ENCODE results near the gene PLCH1. TPM values are rescaled to one million over a fixed set of nuclear protein-coding genes. Genes with fewer than 3 reads are reported as not detected.

The PLCH1 gene
- total and polyA plus RNA-seq, 10 of the 15 experiments (the other 5 are each of a cell fraction or from before 2014, with no cell fraction given): 0.03 to 0.22 (median 0.04) TPM; not detected in 5

DNA sequence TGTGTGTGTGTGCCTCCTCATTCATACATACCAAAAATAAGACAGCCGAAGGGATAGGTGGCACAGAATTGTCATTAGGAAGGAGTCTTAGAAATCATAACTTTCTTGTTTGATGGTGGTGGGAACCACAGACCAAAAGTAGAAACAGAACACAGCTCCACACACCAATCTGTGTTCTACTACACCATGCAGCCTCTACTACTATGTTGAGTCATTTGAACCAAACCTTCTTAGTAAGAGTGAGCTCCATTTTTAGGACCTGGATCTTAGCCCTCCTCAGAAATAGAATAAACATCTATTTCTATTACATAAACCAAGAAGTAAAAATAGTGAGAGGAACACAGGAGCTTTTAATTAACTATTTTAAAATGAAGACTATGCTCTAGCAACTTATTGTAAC lies 27.9 kb upstream of the PLCH1 start:
- Histone ChIP-seq H3K27ac (ENCODE audit: control insufficient read depth, insufficient read depth) (no peak overlapping the region), H3K36me3 (ENCODE audit: control insufficient read depth in 2 of 2, insufficient read depth in 2 of 2, low read length in 1 of 2) (no peaks in the 10 kb centered on the region), H3K9me3 (replicated peaks; ENCODE audit: control insufficient read depth, insufficient read depth, low read length) (no peaks in the 10 kb centered on the region; the same call in 2 of the 3 replicates), H4K20me1 (ENCODE audit: control insufficient read depth, insufficient read depth) (no peaks in the 10 kb centered on the region), H3K27me3 (replicated peaks in 1 of 2; ENCODE audit: control insufficient read depth in 2 of 2, insufficient read depth in 2 of 2, low read length in 1 of 2) (no peaks in the 10 kb centered on the region), H3K9ac (ENCODE audit: control insufficient read depth, insufficient read depth, low read length) (no peak overlapping the region), H3K4me3 (no peak overlapping the region), H3K79me2 (ENCODE audit: control insufficient read depth, insufficient read depth, low read length) (no peaks in the 10 kb centered on the region), H3K4me1 (ENCODE audit: control insufficient read depth, insufficient read depth, low read length) (no peaks in the 10 kb centered on the region), H2AFZ (ENCODE audit: control insufficient read depth, low read depth, low read length) (no peak overlapping the region), H3K4me2 (ENCODE audit: control insufficient read depth, insufficient read depth) (no peak overlapping the region)
- DNase-seq (ENCODE audit: low read depth, low spot score): no peak
- intact Hi-C loops (cut with micrococcal nuclease; ENCODE audit: unreplicated experiment) (no loop called here), in situ Hi-C loops (cut with MboI) (no loop called here)
- ChIA-PET SMC1A (ENCODE audit: uncharacterized antibody, unreplicated experiment) (interaction anchor here (1.3 kb wide), 1 partner anchor 11 kb away, joined by 3 read pairs; no protein-coding TSS in a partner anchor), POLR2A (no interaction called here), RAD21 (ENCODE audit: unreplicated experiment) (no interaction called here), CTCF (interaction anchor here (3.3 kb wide), 1 partner anchor 33 kb away, joined by 12 read pairs; the partner anchor contains the start of gene C3orf33)
- no TSS peak for BruUV-seq (replicated peaks)
- TF ChIP-seq, protein P1, sequence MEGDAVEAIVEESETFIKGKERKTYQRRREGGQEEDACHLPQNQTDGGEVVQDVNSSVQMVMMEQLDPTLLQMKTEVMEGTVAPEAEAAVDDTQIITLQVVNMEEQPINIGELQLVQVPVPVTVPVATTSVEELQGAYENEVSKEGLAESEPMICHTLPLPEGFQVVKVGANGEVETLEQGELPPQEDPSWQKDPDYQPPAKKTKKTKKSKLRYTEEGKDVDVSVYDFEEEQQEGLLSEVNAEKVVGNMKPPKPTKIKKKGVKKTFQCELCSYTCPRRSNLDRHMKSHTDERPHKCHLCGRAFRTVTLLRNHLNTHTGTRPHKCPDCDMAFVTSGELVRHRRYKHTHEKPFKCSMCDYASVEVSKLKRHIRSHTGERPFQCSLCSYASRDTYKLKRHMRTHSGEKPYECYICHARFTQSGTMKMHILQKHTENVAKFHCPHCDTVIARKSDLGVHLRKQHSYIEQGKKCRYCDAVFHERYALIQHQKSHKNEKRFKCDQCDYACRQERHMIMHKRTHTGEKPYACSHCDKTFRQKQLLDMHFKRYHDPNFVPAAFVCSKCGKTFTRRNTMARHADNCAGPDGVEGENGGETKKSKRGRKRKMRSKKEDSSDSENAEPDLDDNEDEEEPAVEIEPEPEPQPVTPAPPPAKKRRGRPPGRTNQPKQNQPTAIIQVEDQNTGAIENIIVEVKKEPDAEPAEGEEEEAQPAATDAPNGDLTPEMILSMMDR (IDR thresholded peaks at IDR 0.05 in 2 of 3, conservative IDR thresholded peaks at IDR 0.05 in 1 of 3; ENCODE audit: control insufficient read depth in 2 of 3, extremely low read depth in 1 of 3, insufficient read depth in 1 of 3, low read depth in 3 of 3, low read length in 3 of 3): no peak
- TF ChIP-seq KDM1A (IDR thresholded peaks at IDR 0.05; ENCODE audit: borderline replicate concordance) (no peak), NBN (IDR thresholded peaks at IDR 0.05) (no peak), SUZ12 (IDR thresholded peaks at IDR 0.05; ENCODE audit: unreplicated experiment) (no peak), IRF4 (IDR thresholded peaks at IDR 0.05; ENCODE audit: low read depth, low read length) (no peak), EZH2 (IDR thresholded peaks at IDR 0.05; ENCODE audit: borderline replicate concordance, control insufficient read depth, low read depth, low read length) (no peak), ETV6 (conservative IDR thresholded peaks at IDR 0.05 in 1 of 2, IDR thresholded peaks at IDR 0.05 in 1 of 2; ENCODE audit: borderline replicate concordance in 1 of 2, low read depth in 1 of 2) (no peak), MYC (IDR thresholded peaks at IDR 0.05; ENCODE audit: insufficient read depth, insufficient read length, insufficient replicate concordance, low read length, severe bottlenecking) (no peak), CBX3 (IDR thresholded peaks at IDR 0.05; ENCODE audit: borderline replicate concordance, low read depth) (no peak), IKZF2 (IDR thresholded peaks at IDR 0.05) (no peak)
- TF ChIP-seq, protein P2, sequence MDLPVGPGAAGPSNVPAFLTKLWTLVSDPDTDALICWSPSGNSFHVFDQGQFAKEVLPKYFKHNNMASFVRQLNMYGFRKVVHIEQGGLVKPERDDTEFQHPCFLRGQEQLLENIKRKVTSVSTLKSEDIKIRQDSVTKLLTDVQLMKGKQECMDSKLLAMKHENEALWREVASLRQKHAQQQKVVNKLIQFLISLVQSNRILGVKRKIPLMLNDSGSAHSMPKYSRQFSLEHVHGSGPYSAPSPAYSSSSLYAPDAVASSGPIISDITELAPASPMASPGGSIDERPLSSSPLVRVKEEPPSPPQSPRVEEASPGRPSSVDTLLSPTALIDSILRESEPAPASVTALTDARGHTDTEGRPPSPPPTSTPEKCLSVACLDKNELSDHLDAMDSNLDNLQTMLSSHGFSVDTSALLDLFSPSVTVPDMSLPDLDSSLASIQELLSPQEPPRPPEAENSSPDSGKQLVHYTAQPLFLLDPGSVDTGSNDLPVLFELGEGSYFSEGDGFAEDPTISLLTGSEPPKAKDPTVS (IDR thresholded peaks at IDR 0.05; ENCODE audit: low read depth, low read length): no peak
- no peak for FAIRE-seq
- ATAC-seq: no peak
- 93% methylated on average over 1 of the region's 1 CpG for WGBS (ENCODE audit: insufficient coverage, insufficient replicate concordance, low lambda C conversion rate, missing lambda C conversion rate)
